GM18498 (cell line): ENCODE measurements around the gene IFI6.
"Not testable (repeated sequence)": the region's sequence is repeated elsewhere in the genome, so short reads cannot be mapped to it uniquely, and the experiment has no call there.

Source experiments
- ATAC-seq: cut with Tn5 transposase; IDR thresholded peaks from one replicate; pipeline ENCODE4 v1.9.1; 2021; ENCODE audit warnings: mild to moderate bottlenecking, moderate library complexity; ENCODE audit not compliant: unreplicated experiment

Gene IFI6

DNA sequence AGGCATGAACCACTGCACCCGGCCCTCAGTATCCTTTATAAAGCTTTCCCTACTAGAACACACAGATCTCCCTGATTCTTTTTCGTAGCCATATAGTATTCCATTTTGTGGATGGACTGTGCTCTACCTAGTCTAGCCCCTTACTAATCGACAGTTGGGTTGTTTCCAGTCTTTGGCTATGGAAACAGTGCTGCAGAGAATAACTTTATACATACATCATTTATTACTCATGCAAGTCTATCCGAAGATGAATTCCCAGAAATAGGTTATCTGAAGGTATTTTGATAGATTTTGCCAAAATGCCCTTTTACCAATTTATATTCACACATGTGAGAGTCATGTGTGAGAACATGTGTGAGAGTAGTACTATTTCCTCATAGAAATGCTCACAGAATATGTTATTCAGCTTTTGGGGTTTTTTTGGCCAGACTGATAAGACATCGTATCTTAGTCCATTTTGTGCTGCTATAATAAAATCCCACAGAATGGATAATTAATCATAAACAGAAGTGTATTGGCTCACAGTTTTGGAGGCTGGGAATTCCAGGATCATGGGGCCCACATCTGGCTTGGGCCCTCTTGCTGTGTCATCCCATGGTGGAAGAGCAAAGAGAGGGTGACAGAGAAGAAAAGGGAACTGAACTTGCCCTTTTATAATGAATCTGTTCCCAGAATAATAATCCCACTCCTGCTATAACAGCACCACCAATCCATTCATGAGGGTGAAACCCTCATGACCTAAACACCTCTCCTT lies 19.7 kb downstream of the IFI6 start:
- ATAC-seq, result no peak

DNA sequence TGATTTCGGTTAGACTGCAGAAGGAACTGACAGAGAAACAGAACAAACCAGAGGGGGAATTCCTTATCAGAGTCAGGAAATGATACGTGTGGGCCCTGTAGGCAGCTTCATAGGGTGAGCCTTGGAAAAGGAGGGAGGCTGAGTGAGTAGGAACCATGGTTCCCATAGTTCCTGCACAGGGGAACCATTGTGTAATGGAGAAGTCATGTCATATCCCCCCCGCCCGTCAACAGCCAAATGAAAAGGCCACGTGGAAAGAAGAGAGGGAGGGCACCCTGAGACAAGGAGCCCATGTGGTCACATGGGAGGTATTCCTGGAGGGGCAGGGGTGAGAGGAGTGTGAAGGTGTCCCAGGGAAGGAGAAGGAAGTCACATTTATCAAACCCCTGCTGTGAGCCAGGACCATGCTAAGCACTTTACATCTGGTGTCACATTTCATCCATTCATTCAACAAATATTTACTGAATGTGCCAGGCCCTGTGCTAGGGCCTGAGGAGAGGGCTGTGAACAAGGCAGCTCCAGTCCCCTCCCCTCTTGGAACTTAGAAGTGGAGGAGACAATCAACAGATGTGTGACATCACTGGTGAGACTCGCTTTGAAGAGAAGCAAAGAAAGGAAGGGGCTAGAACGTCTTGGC lies 21.3 kb downstream of the IFI6 start:
- no peak for ATAC-seq

DNA sequence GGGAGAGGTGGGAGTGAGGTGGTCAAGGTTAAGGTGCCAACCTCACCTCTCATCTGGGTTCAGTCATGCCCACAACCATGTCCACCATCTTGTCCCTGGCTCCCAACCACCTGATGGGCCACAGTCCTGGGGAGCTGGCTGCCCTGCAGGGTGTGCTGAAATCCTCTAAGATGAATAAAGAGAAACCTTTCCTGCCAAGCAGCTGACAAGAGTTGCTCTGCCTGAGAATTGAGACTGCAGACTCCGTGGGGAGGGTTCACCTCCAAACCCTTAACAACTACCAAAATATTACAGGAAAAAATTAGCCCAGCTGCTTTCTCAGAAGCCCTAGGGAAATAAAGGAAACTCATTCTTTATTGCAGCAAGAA lies 21.8 kb downstream of the IFI6 start:
- ATAC-seq, result no peak

DNA sequence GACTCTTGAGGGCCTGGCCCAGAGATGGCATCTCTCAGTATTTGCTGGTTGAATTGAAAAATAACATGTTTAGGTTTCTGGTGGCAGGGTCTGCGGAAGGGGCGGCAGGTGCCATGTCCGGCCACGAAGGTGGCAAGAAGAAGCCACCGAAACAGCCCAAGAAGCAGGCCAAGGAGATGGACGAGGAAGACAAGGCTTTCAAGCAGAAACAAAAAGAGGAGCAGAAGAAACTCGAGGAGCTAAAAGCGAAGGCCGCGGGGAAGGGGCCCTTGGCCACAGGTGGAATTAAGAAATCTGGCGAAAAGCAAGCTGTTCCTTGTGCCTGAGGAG lies 22.7 kb downstream of the IFI6 start:
- no peak for ATAC-seq

DNA sequence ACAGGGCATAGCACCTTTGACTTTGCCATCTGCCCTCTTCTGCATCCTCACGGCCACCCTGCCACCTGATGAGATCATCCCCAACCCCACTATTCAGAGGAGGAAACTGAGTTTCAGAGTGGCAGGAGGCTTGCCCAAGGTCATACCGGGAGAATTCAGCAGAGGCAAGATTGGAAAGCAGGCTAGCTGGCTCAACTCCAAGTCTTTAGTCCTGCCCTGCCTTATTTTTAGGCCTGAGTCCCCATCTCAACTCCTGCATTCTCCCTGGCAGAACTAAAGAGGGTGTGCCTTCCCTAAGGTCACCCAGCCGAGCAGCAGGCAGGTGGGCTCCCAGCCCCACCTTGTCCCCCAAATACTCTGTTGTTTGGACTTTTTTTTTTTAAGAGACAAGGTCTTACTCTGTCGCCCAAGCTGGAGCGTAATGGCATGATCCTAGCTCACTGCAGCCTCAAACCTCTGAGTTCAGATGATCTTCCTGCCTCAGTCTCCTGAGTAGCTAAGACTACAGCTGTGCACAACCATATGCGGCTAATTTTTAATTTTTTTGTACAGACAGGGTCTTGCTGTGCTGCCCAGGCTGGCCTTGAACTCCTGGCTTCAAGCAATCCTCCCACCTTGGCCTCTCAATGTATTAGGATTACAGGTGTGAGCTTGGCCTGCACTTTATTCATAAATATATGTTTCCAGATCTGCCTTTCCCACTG lies 23.2 kb downstream of the IFI6 start:
- no peak for ATAC-seq

DNA sequence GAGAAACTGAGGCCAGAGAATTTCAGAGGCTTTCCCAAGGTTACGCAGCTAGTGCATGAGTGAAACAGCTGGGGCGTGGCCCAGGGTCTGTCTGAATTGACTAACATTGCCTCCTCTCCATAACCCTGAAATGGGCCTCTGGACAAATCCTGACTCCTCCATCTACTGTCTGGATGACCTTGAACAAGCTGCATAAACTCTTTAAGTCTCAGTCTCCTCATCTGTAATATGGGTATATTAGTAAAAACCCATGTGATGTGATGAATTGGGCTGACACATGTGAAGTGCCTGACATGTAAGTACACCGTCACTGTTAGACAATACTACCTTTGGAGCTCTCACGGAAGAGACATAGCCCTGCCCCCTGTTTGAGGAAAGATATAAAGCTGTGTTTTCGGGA lies 24.7 kb downstream of the IFI6 start:
- no peak for ATAC-seq

DNA sequence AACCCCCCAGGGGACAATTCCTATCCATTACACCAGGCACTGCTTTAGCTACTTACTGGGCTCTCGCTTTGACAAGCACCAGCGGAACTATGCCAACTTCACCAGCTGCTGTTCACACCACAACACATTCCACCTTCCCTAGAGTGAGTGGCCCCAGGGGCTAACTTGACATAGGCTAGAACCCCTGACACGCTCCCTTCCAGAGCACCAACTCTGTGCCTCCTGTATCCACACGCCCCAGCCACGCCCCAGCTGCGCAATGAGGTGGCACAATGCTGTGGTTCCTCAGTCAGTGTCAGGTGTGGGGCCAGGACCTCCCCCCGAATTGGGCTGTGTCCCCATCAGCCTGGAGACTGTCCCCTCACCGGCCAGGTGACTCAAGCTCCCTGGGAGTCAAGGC lies 25.3 kb downstream of the IFI6 start:
- no peak for ATAC-seq

DNA sequence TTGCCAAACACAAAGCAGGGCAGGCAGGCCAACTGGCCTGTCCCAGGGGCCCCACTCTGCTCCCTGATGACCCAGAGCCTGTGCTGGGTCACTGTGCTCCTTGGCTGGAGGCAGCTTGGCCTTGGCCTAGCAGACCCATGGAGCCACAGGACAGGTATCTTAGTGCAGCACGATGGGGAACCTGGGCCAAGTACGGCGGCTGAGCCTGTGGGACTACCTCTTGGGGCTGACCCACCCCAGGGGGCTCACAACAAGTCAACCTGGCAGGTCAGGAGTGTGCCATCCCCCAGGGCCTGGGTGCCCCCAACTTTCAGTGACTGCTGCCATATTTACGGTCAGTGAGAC lies 26.9 kb downstream of the IFI6 start:
- no peak for ATAC-seq

DNA sequence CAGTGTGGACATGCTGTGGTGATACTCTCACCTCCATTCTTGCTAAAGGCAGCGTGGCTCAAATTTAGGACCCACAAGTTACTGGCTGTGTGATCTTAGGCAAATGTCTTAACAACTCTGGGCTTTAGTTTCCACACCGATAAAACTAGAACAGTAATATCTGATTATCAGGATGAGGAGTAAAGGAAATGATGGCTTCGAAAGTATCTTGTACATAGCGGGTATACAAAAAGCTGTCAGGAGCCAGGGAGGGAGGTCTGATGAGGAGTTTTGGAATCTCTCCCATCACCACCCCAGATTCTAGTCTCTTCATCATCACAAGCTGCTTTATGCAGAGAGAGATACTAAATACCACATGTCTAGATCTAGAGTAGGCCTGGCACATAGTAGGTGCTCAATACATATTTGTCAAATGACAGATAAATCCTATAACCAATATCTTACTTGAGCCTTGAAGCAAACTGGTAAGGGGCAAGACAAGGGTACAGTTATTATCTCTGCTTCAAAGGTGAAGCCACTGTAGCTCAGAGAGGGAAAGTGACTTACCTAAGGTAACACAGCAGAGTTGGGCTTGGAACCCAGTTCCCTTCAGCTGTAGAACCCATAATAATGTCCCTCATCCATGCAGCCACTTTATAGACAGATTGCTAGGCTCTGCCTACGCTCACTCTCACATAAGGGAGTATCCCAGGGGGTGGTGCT lies 27.5 kb downstream of the IFI6 start:
- ATAC-seq, result no peak

DNA sequence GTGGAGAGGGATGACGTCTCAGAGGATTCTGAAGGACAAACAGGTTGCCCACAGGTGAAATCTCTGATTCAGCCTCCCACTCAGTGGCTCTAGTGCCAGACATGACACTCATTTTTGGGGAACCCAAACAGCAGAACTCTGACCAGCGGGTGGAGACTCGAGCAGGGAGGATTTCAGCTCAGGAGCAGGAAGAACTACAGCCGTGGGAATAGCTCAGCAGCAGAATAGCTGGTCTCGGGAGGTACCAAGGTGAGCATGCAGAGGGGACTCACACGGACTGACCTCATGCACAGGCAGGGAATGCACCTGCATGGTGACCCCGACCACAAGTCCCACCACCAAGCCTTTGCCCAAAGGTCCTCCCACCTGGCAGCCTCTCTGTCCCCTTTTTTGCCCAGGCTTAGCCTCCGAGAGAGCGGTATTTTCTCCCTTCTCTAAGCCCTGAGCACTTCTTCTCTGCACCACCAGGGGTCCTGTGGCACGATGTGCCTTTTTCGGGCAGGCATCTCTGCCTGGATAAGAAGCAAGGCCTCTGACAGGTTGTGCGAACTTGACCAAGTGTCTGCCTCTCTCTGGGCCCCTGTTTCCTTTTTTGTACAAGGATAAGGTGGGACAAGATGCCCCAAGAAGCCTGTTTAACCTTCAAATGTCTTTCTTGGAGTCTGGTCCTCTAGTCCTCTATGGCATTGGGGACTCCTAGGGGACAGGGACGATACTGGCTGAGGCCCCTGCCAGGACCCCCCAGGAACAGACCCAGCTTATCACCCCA lies 28.2 kb downstream of the IFI6 start:
- no peak for ATAC-seq

DNA sequence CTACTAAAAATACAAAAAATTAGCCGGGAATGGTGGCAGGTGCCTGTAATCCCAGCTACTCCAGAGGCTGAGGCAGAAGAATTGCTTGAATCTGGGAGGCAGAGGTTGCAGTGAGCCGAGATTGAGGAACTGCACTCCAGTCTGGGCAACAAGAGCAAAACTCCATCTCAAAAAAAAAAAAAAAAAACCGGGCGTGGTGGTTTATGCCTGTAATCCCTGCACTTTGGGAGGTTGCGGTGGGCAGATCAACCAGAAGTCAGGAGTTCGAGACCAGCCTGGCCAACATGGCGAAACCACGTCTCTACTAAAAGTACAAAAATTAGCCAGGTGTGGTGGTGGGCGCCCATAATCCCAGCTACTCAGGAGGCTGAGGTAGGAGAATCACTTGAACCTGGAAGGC lies 31.5 kb downstream of the IFI6 start:
- not testable (repeated sequence) for ATAC-seq

DNA sequence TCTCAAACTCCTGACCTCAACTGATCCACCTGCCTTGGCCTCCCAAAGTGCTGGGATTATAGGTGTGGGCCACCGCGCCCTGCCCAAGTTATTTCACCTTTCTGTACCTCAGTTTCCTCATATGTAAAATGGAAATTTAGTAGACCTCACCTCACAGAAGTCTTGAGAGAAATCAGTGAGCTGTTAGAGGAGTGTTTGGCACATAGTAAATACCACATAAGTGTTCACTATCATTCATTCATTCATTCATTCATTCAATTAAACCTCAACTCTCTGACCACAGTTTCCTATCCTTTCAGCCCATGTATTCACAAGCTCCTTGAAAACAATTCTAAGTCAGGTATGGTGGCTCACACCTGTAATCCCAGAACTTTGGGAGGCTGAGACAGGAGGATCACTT lies 33.2 kb downstream of the IFI6 start:
- ATAC-seq, result no peak

DNA sequence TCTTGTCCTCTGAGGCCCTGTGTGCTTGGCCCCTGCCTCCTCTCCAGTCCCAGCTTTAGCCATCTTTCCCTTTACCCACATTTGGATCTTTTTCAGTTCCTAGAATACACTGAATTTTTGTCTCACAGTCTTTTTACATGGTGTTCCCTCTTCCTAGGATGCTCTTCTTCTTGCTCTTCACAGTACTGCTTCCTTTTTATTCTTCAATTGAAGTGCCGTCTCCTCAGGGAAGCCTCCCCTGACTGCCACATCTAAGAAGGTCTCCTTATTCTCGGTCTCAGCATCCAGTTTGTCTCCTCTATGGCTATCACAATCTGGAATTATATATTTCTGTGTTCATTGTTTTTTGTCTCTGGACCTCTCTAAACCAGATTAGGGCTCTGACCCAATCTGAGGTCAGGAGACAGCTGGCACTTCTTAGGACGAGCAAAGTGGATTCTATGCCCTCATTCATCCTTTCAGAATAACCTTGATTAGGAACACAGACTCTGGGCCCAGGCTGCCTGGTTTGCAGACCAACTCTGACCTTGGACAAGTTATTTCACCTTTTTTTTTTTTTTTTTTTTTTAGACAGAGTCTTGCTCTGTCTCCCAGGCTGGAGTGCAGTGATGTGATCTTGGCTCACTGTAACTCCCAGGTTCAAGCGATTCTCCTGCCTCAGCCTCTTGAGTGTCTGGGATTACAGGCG lies 33.8 kb downstream of the IFI6 start:
- ATAC-seq, result no peak

DNA sequence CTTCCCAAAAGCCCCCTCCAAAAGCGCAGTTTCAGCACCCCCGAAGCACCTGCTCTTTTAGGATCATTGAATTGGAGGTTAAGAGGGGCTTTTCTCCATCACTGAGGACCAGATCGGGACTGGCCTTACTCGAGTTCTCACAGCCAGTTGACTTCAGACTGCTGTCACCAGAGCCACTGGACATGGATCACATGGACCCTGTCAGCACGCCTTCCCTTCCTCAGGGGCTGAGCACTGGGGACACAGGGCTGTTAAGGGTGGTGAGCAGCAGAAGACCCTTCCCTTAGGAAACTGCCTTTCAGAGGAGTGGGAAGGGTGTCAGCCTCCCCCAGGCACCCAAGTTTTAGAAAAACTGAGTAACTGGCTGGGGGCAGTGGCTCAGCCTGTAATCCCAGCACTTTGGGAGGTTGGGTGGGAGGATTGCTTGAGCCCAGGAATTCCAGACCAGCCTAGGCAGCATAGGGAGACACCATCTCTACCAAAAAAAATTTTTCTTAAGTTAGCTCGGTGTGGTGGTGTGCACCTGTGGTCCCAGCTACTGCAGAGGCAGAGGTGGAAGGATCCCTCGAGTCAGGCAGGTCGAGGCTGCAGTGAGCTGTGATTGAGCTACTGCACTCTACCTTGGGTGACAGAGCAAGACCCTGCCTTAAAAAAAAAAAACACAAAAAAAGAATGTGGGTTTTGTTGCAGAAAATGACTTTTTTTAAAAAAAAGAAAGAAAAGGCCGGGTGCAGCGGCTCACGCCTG lies 36.4 kb downstream of the IFI6 start:
- no peak for ATAC-seq

DNA sequence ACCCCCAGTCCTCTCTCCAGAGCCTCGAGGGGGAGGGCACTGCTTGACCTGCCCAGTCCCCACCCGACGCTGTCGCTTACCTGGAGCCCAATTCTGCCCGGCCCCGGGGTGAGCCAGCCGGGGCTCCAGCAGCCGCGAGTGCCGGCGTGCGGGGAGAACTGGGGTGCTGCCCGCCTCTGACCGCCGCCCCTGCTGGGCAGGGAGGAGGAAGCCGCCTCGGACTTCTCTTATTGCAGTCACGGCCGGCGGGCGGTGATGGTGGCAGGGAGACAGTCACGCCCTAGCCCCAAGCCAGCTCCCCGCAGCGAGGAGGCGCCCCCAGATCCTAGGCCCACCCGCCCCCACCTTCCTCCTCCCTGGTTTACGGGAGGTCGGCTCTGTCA lies 37.0 kb downstream of the IFI6 start, which contains the start of gene FGR:
Gene FGR, minus strand, starts transcription at position 201 of the 383 bp plus-strand sequence. CDS start 11,269 bp downstream, outside the sequence.
- no peak for ATAC-seq

DNA sequence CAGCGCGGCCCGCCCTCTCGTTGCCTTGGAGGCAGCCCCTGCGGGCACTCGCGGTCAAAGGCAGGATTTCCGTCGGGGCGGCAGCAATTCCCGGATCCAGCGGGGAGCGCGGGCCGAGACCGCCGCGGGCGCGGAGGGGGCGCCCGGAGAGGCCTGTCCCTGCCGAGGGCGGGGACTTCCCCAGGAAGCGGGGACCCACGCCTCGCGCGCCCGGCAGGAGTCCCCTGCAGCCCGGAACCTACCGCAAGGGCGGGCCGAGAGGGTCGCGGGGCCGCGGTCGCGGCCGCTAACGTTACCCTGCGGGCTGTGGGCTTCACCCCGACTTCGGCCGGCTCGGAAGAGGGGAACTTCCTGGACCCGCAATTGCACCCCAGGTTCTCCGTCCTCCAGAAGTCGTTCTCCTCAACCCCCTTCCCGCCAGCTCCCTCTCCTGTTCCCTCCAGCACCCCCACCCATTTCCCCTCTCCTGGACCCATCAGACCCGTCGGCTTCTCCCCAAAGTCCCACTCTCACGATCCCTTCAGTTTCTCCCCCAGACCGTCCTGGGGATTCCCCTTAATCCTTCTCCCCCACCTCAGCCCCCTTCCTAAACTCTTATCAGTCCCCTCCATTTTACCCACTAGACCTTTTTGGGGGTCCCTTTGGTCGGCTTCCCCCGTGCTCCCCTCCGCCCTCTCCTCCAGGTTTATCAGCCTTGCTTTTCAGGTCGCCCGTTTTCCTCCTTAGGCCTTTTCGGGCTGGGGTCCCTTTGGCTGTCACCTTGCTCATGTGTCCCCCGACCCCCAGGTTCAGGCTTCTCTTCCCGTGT lies 37.6 kb downstream of the IFI6 start:
- no peak for ATAC-seq

DNA sequence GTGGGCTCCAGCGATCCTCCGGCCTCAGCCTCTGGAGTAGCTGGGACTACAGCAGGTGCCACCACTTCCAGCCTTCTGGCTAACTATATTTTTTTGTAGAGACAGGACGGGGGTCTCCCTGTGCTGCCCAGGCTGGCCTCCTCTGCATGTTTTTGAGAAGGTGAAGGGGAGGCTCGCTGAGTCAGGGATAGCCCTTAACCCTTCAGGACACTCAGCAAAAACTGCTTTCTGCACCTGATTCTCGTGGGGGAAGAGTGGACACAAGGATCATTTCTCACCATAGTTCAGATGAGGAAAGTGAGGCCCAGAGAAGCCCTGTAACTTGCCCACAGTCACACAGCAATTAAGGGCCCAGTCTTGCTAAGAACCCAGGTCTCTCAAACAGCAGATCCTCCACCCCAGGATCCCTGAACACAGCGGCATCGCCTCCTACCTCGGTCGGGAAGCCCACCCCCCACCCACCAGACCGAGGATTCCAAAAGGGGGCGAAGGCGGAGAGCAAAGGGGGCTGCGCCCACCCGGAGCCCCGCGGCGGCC lies 38.3 kb downstream of the IFI6 start:
- ATAC-seq, result no peak

DNA sequence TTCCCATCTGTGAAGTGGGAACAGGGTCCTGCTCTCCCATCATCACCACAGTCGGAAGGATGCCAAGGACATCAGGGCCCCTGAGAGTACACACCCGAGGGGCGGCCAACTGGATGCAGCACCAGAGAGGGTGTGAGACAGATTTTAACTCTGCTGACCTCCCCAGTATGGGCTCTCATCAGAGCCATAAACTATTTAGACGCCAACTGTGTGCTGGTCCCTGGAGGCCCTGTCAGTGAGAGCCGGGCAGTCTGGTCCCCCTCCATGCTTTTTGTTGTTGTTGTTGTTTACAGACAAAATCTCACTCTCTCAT lies 38.7 kb downstream of the IFI6 start:
- no peak for ATAC-seq
